Endothelial cell of umbilical vein (primary cell): ENCODE data around the gene NXPE3. TPM values are rescaled to one million over a fixed set of nuclear protein-coding genes. Genes with fewer than 3 reads are reported as not detected.

Experiments used
- BruUV-seq: library from RNA; stranded (reverse); fragments of 400-500 nt; replicated peaks from 2 replicates; lab custom pipeline; 2021; lab: Mats Ljungman, UMichigan
- CTCF ChIA-PET: fragments of 300-600, 350-600 bp; sonication (Branson Sonifier 250); formaldehyde crosslinking; loops from one replicate; lab custom pipeline; 2021; ENCODE audit warnings: antibody characterized with exemption, inconsistent platforms; lab: Charles Lee
- POLR2A ChIA-PET: fragments of 300-600, 350-600 bp; sonication (Branson Sonifier 250); formaldehyde crosslinking; loops from one replicate; lab custom pipeline; 2021; ENCODE audit warnings: antibody characterized with exemption, inconsistent platforms; lab: Charles Lee
- DNase-seq: peaks from one replicate; pipeline ENCODE4 v3.0.0-alpha.2; 2011; ENCODE audit warnings: low read depth, low spot score
- FAIRE-seq: peaks from 2 replicates; lab custom pipeline; 2011; peaks lifted over from hg19 to GRCh38; lab: Jason Lieb, UNC
- H2AFZ ChIP-seq: 2 replicates; pipeline ENCODE4 v1.6.0; 2012; ENCODE audit warnings: low read depth, low read length, control low read depth, inconsistent platforms
- H3K27ac ChIP-seq: 2 replicates; pipeline ENCODE4 v1.5.1; 2011; ENCODE audit warnings: low read depth, mild to moderate bottlenecking, control low read depth, low read length, moderate library complexity; ENCODE audit not compliant: insufficient read depth
- H3K27me3 ChIP-seq, 2 experiments: 2 replicates each; pipeline versions ENCODE4 v1.6.0 to v1.6.1; 2011; ENCODE audit warnings: low read length in 2 of 2, mixed read lengths in 1 of 2; ENCODE audit not compliant: control insufficient read depth in 2 of 2, insufficient read depth in 2 of 2
- H3K36me3 ChIP-seq, 2 experiments: 2 replicates in 1 of 2; 3 replicates in 1 of 2; pipeline ENCODE4 v1.5.1; 2011; ENCODE audit warnings: low read length in 2 of 2, mild to moderate bottlenecking in 1 of 2, moderate library complexity in 1 of 2; ENCODE audit not compliant: control insufficient read depth in 2 of 2, insufficient read depth in 2 of 2; ENCODE audit errors: extremely low read depth in 1 of 2
- H3K4me1 ChIP-seq: 3 replicates; pipeline ENCODE4 v1.5.1; 2011; ENCODE audit warnings: mild to moderate bottlenecking, low read length; ENCODE audit not compliant: control insufficient read depth, insufficient read depth; ENCODE audit errors: extremely low read depth
- H3K4me2 ChIP-seq: 2 replicates; pipeline ENCODE4 v1.6.1; 2011; ENCODE audit warnings: low read length, control low read depth, mixed read lengths; ENCODE audit not compliant: insufficient read depth
- H3K4me3 ChIP-seq, 3 experiments: fragments of 200-600 bp in 1 of 3; sonication (generic), shearing (Covaris generic) in 1 of 3; replicated peaks in 1 of 3; 2 replicates each; pipeline ENCODE4 v1.5.1; 2011 to 2016; ENCODE audit warnings: control low read depth in 3 of 3, low read length in 3 of 3, mild to moderate bottlenecking in 2 of 3, inconsistent platforms in 1 of 3, low read depth in 1 of 3, moderate library complexity in 1 of 3; ENCODE audit not compliant: insufficient read depth in 1 of 3
- H3K79me2 ChIP-seq: 2 replicates; pipeline ENCODE4 v1.6.0; 2012; ENCODE audit warnings: low read length, inconsistent platforms; ENCODE audit not compliant: control insufficient read depth, insufficient read depth
- H3K9ac ChIP-seq: replicated peaks from 2 replicates; pipeline ENCODE3; 2011; ENCODE audit warnings: low read length, control low read depth; ENCODE audit not compliant: insufficient read depth; ENCODE audit errors: extremely low read depth
- H3K9me1 ChIP-seq: replicated peaks from 3 replicates; pipeline ENCODE4 v1.6.0; 2011; ENCODE audit warnings: mild to moderate bottlenecking, low read length; ENCODE audit not compliant: control insufficient read depth, insufficient read depth; ENCODE audit errors: extremely low read depth
- H3K9me3 ChIP-seq: replicated peaks from 2 replicates; pipeline ENCODE4 v1.5.1; 2012; ENCODE audit warnings: low read length, inconsistent platforms; ENCODE audit not compliant: control insufficient read depth, insufficient read depth
- H4K20me1 ChIP-seq: replicated peaks from 2 replicates; pipeline ENCODE3; 2011; ENCODE audit warnings: mild to moderate bottlenecking, low read length; ENCODE audit not compliant: control insufficient read depth, insufficient read depth; ENCODE audit errors: extremely low read depth
- CTCF ChIP-seq, 2 donors: IDR thresholded peaks; 1 replicate in 1 of 2; 2 replicates in 1 of 2; pipeline ENCODE4 v1.5.1; 2011; ENCODE audit warnings: low read length in 2 of 2, mild to moderate bottlenecking in 2 of 2, moderate library complexity in 2 of 2, control low read depth in 1 of 2, inconsistent platforms in 1 of 2, low read depth in 1 of 2; ENCODE audit not compliant: insufficient read depth in 1 of 2; ENCODE audit errors: extremely low read depth in 1 of 2
- EZH2 ChIP-seq: IDR thresholded peaks from 2 replicates; pipeline ENCODE4 v1.6.1; 2012; ENCODE audit warnings: borderline replicate concordance, low read depth, mild to moderate bottlenecking, moderate library complexity, low read length, inconsistent platforms; ENCODE audit not compliant: severe bottlenecking
- GATA2 ChIP-seq: IDR thresholded peaks from 2 replicates; pipeline ENCODE4 v1.7.0; 2011; ENCODE audit warnings: low read depth, mild to moderate bottlenecking, moderate library complexity, mixed read lengths, low read length; ENCODE audit not compliant: insufficient read length, insufficient read depth
- POLR2A ChIP-seq: IDR thresholded peaks from 2 replicates; pipeline ENCODE4 v1.6.1; 2012; ENCODE audit warnings: low read depth, mild to moderate bottlenecking, control low read depth, low read length
- dilution Hi-C: fragments of 300-500 bp; cut with MboI; formaldehyde crosslinking; loops from one replicate; pipeline ENCODE4 v1.15.0; 2019; ENCODE audit warnings: low sequenced_read_pairs; ENCODE audit not compliant: extremely low pct_ligation_motif_present
- intact Hi-C: fragments of 100-400 bp; cut with micrococcal nuclease; formaldehyde crosslinking; loops from one replicate; pipeline ENCODE4 v1.10.0; 2022
- polyA plus RNA-seq, 4 experiments: library from polyadenylated mRNA; depleted of rRNA in 3 of 4; stranded (reverse) in 3 of 4; unstranded in 1 of 4; fragments of >200 nt; gene quantifications; 2 replicates each; pipeline versions ENCODE4 v1.2.1 to v1.2.3, GENCODE V29; 2011 to 2012; ENCODE audit warnings: missing spikeins in 1 of 4
- total RNA-seq: library from RNA; stranded (reverse); gene quantifications from 2 replicates; pipeline ENCODE4 v1.2.3, GENCODE V29; 2021
- TF ChIP-seq, protein P1 (sequence below): IDR thresholded peaks from 2 replicates; pipeline ENCODE4 v1.6.1; 2011; ENCODE audit not compliant: insufficient read depth, insufficient read length

The NXPE3 gene
- total and polyA plus RNA-seq, 2 donors (not counting 3 experiments of a cell fraction or from before 2014, with no cell fraction given), result 13.7 to 20.3 TPM

DNA sequence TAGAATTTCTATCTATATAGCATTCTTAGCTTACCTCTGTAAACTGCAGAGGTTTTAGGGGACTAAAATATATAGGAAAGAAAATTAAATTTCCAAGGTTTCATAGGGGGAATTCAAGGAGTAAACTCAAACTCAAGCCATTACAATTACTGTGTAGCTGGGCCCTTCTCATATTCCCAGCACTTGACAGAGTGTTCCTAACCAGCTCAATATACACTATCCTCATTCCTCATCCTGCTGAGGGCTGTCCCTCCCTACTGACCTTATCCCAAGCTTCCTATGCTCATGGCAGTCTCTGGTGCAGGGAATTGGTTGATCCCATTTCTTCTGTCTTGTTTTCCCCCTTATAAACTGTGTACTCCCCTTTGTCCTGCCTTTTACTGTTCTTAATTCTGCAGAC, 33.9 kb downstream of the NXPE3 start:
- Histone ChIP-seq H3K9ac (no peak overlapping the region), H3K79me2 (no peaks in the 10 kb centered on the region), H3K27me3 (no peaks in the 10 kb centered on the region), H3K9me3 (no peaks in the 10 kb centered on the region), H3K9me1 (no peaks in the 10 kb centered on the region), H2AFZ (no peak overlapping the region), H3K4me1 (peaks cover 14% of the 10 kb centered on the region), H3K36me3 (peaks cover 0 to 2% of the 10 kb centered on the region in 2 experiments), H4K20me1 (no peaks in the 10 kb centered on the region), H3K4me3 (no peak overlapping the region), H3K4me2 (no peak overlapping the region), H3K27ac (no peak overlapping the region)
- dilution Hi-C loops (no loop called here), intact Hi-C loops (loop anchor here (1.0 kb wide), 4 partner anchors 38 to 416 kb away; no protein-coding TSS in a partner anchor)
- ChIA-PET CTCF (interaction anchor here (0.9 to 12.9 kb wide), 7 partner anchors 10 to 723 kb away, joined by 3 to 358 read pairs (median 5); no protein-coding TSS in a partner anchor), POLR2A (interaction anchor here (0.6 to 1.3 kb wide), 2 partner anchors 23 to 37 kb away, joined by 3 to 6 read pairs; partner anchors contain the start of gene NFKBIZ)
- TF ChIP-seq GATA2, result no peak
- TF ChIP-seq, protein P1, sequence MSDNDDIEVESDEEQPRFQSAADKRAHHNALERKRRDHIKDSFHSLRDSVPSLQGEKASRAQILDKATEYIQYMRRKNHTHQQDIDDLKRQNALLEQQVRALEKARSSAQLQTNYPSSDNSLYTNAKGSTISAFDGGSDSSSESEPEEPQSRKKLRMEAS, result no peak
- TF ChIP-seq EZH2, result no peak
- no peak for TF ChIP-seq POLR2A
- TF ChIP-seq CTCF (IDR thresholded peaks at IDR 0.05; ENCODE audit: extremely low read depth in 1 of 2, insufficient read depth in 1 of 2, low read depth in 1 of 2, low read length in 2 of 2), result no peak
- BruUV-seq, result no TSS peak
- FAIRE-seq, result no peak
- no peak for DNase-seq
